HepG2 (cell line): ENCODE measurements around the gene AMDHD1. TPM values are rescaled to one million over a fixed set of nuclear protein-coding genes. Genes with fewer than 3 reads are reported as not detected.

ENCODE experiments used
- AKNA ChIP-seq: sonication (generic); formaldehyde crosslinking; IDR thresholded peaks from 2 replicates; pipeline ENCODE4 v1.4.0; 2020; ENCODE audit warnings: missing genetic modification reagents, borderline replicate concordance
- ARID2 ChIP-seq: sonication (generic); formaldehyde crosslinking; IDR thresholded peaks from 2 replicates; pipeline ENCODE4 v1.8.1; 2022; ENCODE audit warnings: mild to moderate bottlenecking, missing genetic modification reagents, borderline replicate concordance
- CHCHD3 ChIP-seq: sonication (generic); formaldehyde crosslinking; IDR thresholded peaks from 2 replicates; pipeline ENCODE4 v1.8.0; 2022; ENCODE audit warnings: mild to moderate bottlenecking, missing genetic modification reagents, moderate library complexity
- MAFF ChIP-seq: IDR thresholded peaks from 2 replicates; pipeline ENCODE4 v1.6.1; 2011; ENCODE audit warnings: low read depth, low read length, improper control_type of control experiment
- MEIS2 ChIP-seq: sonication (generic); formaldehyde crosslinking; IDR thresholded peaks from 2 replicates; pipeline ENCODE4 v1.9.0; 2021; ENCODE audit warnings: mild to moderate bottlenecking, missing genetic modification reagents
- NFIB ChIP-seq: sonication (generic); formaldehyde crosslinking; IDR thresholded peaks from 2 replicates; pipeline ENCODE4 v1.9.0; 2021; ENCODE audit warnings: missing genetic modification reagents, mild to moderate bottlenecking, borderline replicate concordance
- PHF5A ChIP-seq: IDR thresholded peaks from one replicate; pipeline ENCODE4 v1.6.1; 2018; ENCODE audit warnings: low read depth, missing genetic modification reagents; ENCODE audit not compliant: unreplicated experiment
- PLRG1 ChIP-seq: fragments of 450-650 bp; conservative IDR thresholded peaks from 2 replicates; pipeline ENCODE4 v1.6.1; 2016
- PRPF4 ChIP-seq: fragments of 200-400 bp; formaldehyde crosslinking; IDR thresholded peaks from 2 replicates; pipeline ENCODE4 v1.6.1; 2016; ENCODE audit warnings: low read length, low read depth; ENCODE audit not compliant: poor library complexity, severe bottlenecking
- RFX1 ChIP-seq: fragments of 450-650 bp; IDR thresholded peaks from 2 replicates; pipeline ENCODE4 v1.6.1; 2017
- SMAD3 ChIP-seq: sonication (generic); formaldehyde crosslinking; IDR thresholded peaks from 2 replicates; pipeline ENCODE4 v1.4.0; 2020; ENCODE audit warnings: missing genetic modification reagents
- TFDP2 ChIP-seq: sonication (generic); formaldehyde crosslinking; IDR thresholded peaks from 2 replicates; pipeline ENCODE4 v1.4.0; 2020; ENCODE audit warnings: missing genetic modification reagents
- ZFP41 ChIP-seq: sonication (generic); formaldehyde crosslinking; IDR thresholded peaks from 2 replicates; pipeline ENCODE4 v1.4.0; 2020; ENCODE audit warnings: mild to moderate bottlenecking, missing genetic modification reagents, borderline replicate concordance
- ZFP91 ChIP-seq: sonication (generic); formaldehyde crosslinking; IDR thresholded peaks from 2 replicates; pipeline ENCODE4 v1.9.0; 2022; ENCODE audit warnings: missing genetic modification reagents, mild to moderate bottlenecking, borderline replicate concordance
- ZNF224 ChIP-seq: sonication (generic); formaldehyde crosslinking; IDR thresholded peaks from 2 replicates; pipeline ENCODE4 v1.5.0; 2020; ENCODE audit warnings: mild to moderate bottlenecking, missing genetic modification reagents
- ZNF513 ChIP-seq: sonication (generic); formaldehyde crosslinking; conservative IDR thresholded peaks from 2 replicates; pipeline ENCODE4 v1.5.0; 2020; ENCODE audit warnings: missing genetic modification reagents
- ZNF570 ChIP-seq: sonication (generic); formaldehyde crosslinking; IDR thresholded peaks from 2 replicates; pipeline ENCODE4 v1.4.0; 2020; ENCODE audit warnings: mild to moderate bottlenecking, missing genetic modification reagents, borderline replicate concordance
- ZNF740 ChIP-seq: sonication (generic); formaldehyde crosslinking; IDR thresholded peaks from 2 replicates; pipeline ENCODE4 v1.4.0; 2020; ENCODE audit warnings: missing genetic modification reagents
- ZNF816 ChIP-seq: sonication (generic); formaldehyde crosslinking; IDR thresholded peaks from 2 replicates; pipeline ENCODE4 v1.8.0; 2022; ENCODE audit warnings: missing genetic modification reagents, mild to moderate bottlenecking, borderline replicate concordance
- polyA plus RNA-seq, 8 experiments: library from polyadenylated mRNA; depleted of rRNA in 3 of 8; stranded (reverse) in 7 of 8; unstranded in 1 of 8; fragments of >200 nt; fragmentation: Illumina TruSeq in 4 of 8; extraction: Trizol in 4 of 8; gene quantifications; 2 replicates each; pipeline versions ENCODE4 v1.2.1 to v1.2.3, GENCODE V29; 2011 to 2016; ENCODE audit warnings: low read depth in 4 of 8, missing spikeins in 1 of 8, mixed read lengths in 1 of 8; ENCODE audit not compliant: insufficient read depth in 1 of 8
- total RNA-seq, 5 experiments: library from RNA; depleted of rRNA; stranded (reverse); fragments of >200 nt; fragmentation: Illumina TruSeq; extraction: Trizol; gene quantifications; 2 replicates each; pipeline ENCODE4 v1.2.3, GENCODE V29; 2016; ENCODE audit warnings: low read depth in 1 of 5

AMDHD1 gene
- total and polyA plus RNA-seq, 2 of the 13 experiments (the other 11 are each of a cell fraction or from before 2014, with no cell fraction given) = 6.5 to 29.6 TPM

GRCh38 chr12:95949477-95950206, 6.5 kb downstream of the AMDHD1 start (continued):
- no peak for TF ChIP-seq AKNA (CRISPR knock-in tag)
- TF ChIP-seq PLRG1 = no peak
- 0 out of 2 replicates have a peak, but pooled peaks have one; percentile 23 for TF ChIP-seq TFDP2 (CRISPR knock-in tag)
- 0 out of 2 replicates have a peak, but pooled peaks have one; percentile 31 for TF ChIP-seq ARID2 (CRISPR knock-in tag)
- no peak for TF ChIP-seq ZNF816 (CRISPR knock-in tag)
- no peak for TF ChIP-seq SMAD3 (CRISPR knock-in tag)
- TF ChIP-seq NFIB (CRISPR knock-in tag) = no peak
- no peak for TF ChIP-seq MEIS2 (CRISPR knock-in tag)
- no peak for TF ChIP-seq ZFP91 (CRISPR knock-in tag)
- TF ChIP-seq RFX1 = no peak
- TF ChIP-seq CHCHD3 (CRISPR knock-in tag) = no peak
- no peak for TF ChIP-seq ZNF740 (CRISPR knock-in tag)
- TF ChIP-seq ZFP41 (CRISPR knock-in tag) = no peak
- TF ChIP-seq ZNF570 (CRISPR knock-in tag) = no peak
- no peak for TF ChIP-seq ZNF513 (CRISPR knock-in tag)
- no peak for TF ChIP-seq PHF5A
- TF ChIP-seq ZNF224 = no peak
- no peak for TF ChIP-seq MAFF
- no peak for TF ChIP-seq PRPF4
